GM13976 (cell line): ENCODE results near the gene IL4R.

ENCODE experiments used
- DNase-seq: peaks from one replicate; pipeline ENCODE4 v3.0.0; 2012; ENCODE audit warnings: low spot score
- in situ Hi-C: fragments of 300-500 bp; cut with MboI; formaldehyde crosslinking; loops from one replicate; pipeline ENCODE4 v1.12.0; 2022; ENCODE audit warnings: low sequenced_read_pairs, mixed read lengths, inconsistent platforms; ENCODE audit not compliant: unreplicated experiment
- TF ChIP-seq, protein P1 (sequence below): IDR thresholded peaks from 2 replicates; pipeline ENCODE4 v1.5.1; 2012; ENCODE audit warnings: borderline replicate concordance, mild to moderate bottlenecking; ENCODE audit not compliant: insufficient read depth; ENCODE audit errors: extremely low read depth, missing control alignments, control extremely low read depth

The IL4R gene

DNA sequence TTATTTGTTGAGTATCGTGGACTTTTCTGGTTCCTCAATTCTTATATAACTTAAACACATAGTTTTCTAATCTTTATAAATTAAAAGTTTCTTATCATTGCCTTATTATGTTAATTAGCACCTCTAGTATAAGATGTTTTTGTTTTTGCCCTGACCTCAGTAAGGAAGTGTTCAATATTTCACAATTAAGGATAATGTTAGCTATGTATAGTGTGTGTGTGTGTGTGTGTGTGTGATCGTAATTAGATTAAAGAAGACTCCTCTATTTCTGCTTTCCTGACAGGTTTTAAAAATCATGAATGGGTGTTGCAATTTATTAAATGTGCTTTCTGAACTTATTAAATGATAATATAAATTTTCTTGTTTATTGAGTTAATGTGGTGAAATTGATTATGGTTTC is 100.2 kb downstream of the IL4R start:
- DNase-seq, result no peak
- TF ChIP-seq, protein P1, sequence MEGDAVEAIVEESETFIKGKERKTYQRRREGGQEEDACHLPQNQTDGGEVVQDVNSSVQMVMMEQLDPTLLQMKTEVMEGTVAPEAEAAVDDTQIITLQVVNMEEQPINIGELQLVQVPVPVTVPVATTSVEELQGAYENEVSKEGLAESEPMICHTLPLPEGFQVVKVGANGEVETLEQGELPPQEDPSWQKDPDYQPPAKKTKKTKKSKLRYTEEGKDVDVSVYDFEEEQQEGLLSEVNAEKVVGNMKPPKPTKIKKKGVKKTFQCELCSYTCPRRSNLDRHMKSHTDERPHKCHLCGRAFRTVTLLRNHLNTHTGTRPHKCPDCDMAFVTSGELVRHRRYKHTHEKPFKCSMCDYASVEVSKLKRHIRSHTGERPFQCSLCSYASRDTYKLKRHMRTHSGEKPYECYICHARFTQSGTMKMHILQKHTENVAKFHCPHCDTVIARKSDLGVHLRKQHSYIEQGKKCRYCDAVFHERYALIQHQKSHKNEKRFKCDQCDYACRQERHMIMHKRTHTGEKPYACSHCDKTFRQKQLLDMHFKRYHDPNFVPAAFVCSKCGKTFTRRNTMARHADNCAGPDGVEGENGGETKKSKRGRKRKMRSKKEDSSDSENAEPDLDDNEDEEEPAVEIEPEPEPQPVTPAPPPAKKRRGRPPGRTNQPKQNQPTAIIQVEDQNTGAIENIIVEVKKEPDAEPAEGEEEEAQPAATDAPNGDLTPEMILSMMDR, result no peak
- in situ Hi-C loops, result no loop called here
